H1 (cell line): ENCODE measurements around the gene GHRL. TPM values are rescaled to one million over a fixed set of nuclear protein-coding genes. Genes with fewer than 3 reads are reported as not detected.

ENCODE experiments used
- CTCF ChIA-PET: fragments of 300-600 bp; sonication (Branson Sonifier 250); formaldehyde crosslinking; loops from one replicate; lab custom pipeline; 2021; ENCODE audit not compliant: partially characterized antibody; lab: Charles Lee
- POLR2A ChIA-PET: fragments of 300-600 bp; sonication (Branson Sonifier 250); formaldehyde crosslinking; loops from one replicate; lab custom pipeline; 2021; ENCODE audit warnings: inconsistent platforms; ENCODE audit not compliant: partially characterized antibody; lab: Charles Lee
- DNase-seq, 2 experiments: peaks; one replicate each; pipeline versions ENCODE4 v3.0.0 to v3.0.0-alpha.2; 2010 to 2022; ENCODE audit warnings: low spot score in 2 of 2, low read depth in 1 of 2, mixed read lengths in 1 of 2
- FAIRE-seq: peaks from 2 replicates; lab custom pipeline; 2011; peaks lifted over from hg19 to GRCh38; lab: Jason Lieb, UNC
- H2AFZ ChIP-seq: 2 replicates; pipeline ENCODE4 v1.8.1; 2012; ENCODE audit warnings: low read length, inconsistent platforms
- H2AK5ac ChIP-seq: 2 replicates; pipeline ENCODE4 v1.6.1; 2013; ENCODE audit warnings: low read depth, low read length
- H2BK120ac ChIP-seq: replicated peaks from 2 replicates; pipeline ENCODE3; 2013; ENCODE audit warnings: low read depth, low read length, inconsistent platforms
- H2BK12ac ChIP-seq: 2 replicates; pipeline ENCODE4 v1.6.1; 2013; ENCODE audit warnings: low read depth, low read length
- H2BK15ac ChIP-seq: 2 replicates; pipeline ENCODE4 v1.6.1; 2013; ENCODE audit warnings: low read length
- H2BK20ac ChIP-seq: 2 replicates; pipeline ENCODE4 v1.6.1; 2013; ENCODE audit warnings: low read length
- H2BK5ac ChIP-seq: 2 replicates; pipeline ENCODE4 v1.6.1; 2013; ENCODE audit warnings: low read depth, low read length
- H3K14ac ChIP-seq: 2 replicates; pipeline ENCODE4 v1.6.1; 2013; ENCODE audit warnings: inconsistent platforms; ENCODE audit not compliant: insufficient read length
- H3K18ac ChIP-seq: 2 replicates; pipeline ENCODE4 v1.6.1; 2013; ENCODE audit warnings: low read length; ENCODE audit errors: extremely low read depth
- H3K23ac ChIP-seq: 2 replicates; pipeline ENCODE4 v1.6.1; 2013; ENCODE audit warnings: inconsistent platforms; ENCODE audit not compliant: insufficient read length
- H3K23me2 ChIP-seq: 2 replicates; pipeline ENCODE4 v1.6.1; 2013; ENCODE audit warnings: low read depth, low read length
- H3K27ac ChIP-seq: 2 replicates; pipeline ENCODE4 v1.6.1; 2011; ENCODE audit warnings: low read depth, low read length, inconsistent platforms
- H3K27me3 ChIP-seq, 4 experiments: replicated peaks in 1 of 4; 1 replicate in 1 of 4; 2 replicates in 3 of 4; pipeline versions ENCODE4 v1.6.1 to v1.8.1; 2011 to 2013; ENCODE audit warnings: low read length in 3 of 4, mild to moderate bottlenecking in 3 of 4, inconsistent platforms in 2 of 4, mixed read lengths in 2 of 4, moderate library complexity in 1 of 4; ENCODE audit not compliant: control insufficient read depth in 3 of 4, insufficient read depth in 3 of 4; ENCODE audit errors: extremely low read depth in 1 of 4
- H3K36me3 ChIP-seq, 4 experiments: 2 replicates each; pipeline versions ENCODE4 v1.6.1 to v1.8.1; 2011 to 2013; ENCODE audit warnings: mild to moderate bottlenecking in 4 of 4, low read length in 3 of 4, moderate library complexity in 2 of 4, control low read depth in 1 of 4, inconsistent platforms in 1 of 4; ENCODE audit not compliant: insufficient read depth in 4 of 4, control insufficient read depth in 2 of 4
- H3K4ac ChIP-seq: replicated peaks from 2 replicates; pipeline ENCODE3; 2013; ENCODE audit warnings: low read length, low read depth, mixed read lengths, inconsistent platforms; ENCODE audit not compliant: insufficient read length
- H3K4me1 ChIP-seq, 4 experiments: replicated peaks in 1 of 4; 1 replicate in 1 of 4; 2 replicates in 3 of 4; pipeline versions ENCODE4 v1.6.1 to v1.8.1; 2011 to 2013; ENCODE audit warnings: low read length in 3 of 4, inconsistent platforms in 2 of 4, mixed read lengths in 1 of 4; ENCODE audit not compliant: insufficient read depth in 4 of 4, control insufficient read depth in 3 of 4
- H3K4me2 ChIP-seq, 2 experiments: 2 replicates each; pipeline versions ENCODE4 v1.6.1 to v1.8.1; 2011 to 2013; ENCODE audit warnings: low read depth in 2 of 2, low read length in 2 of 2, control low read depth in 1 of 2, inconsistent platforms in 1 of 2, mild to moderate bottlenecking in 1 of 2; ENCODE audit not compliant: insufficient read depth in 1 of 2
- H3K4me3 ChIP-seq, 4 experiments: fragments of 200-600, 300-600 bp in 1 of 4; sonication (generic), shearing (Covaris generic), sonication (Bioruptor Twin) in 1 of 4; 2 replicates each; pipeline versions ENCODE4 v1.5.1 to v1.8.1; 2011 to 2016; ENCODE audit warnings: low read length in 4 of 4, low read depth in 3 of 4, control low read depth in 2 of 4, inconsistent platforms in 2 of 4, mild to moderate bottlenecking in 2 of 4, mixed read lengths in 1 of 4, moderate library complexity in 1 of 4; ENCODE audit not compliant: insufficient read depth in 2 of 4; ENCODE audit errors: extremely low read depth in 1 of 4
- H3K56ac ChIP-seq: replicated peaks from 2 replicates; pipeline ENCODE3; 2013; ENCODE audit warnings: low read depth, mild to moderate bottlenecking, mixed read lengths, low read length, inconsistent platforms; ENCODE audit not compliant: insufficient read length
- H3K79me1 ChIP-seq: 2 replicates; pipeline ENCODE4 v1.6.1; 2013; ENCODE audit warnings: low read depth, low read length, control low read depth
- H3K79me2 ChIP-seq, 2 experiments: 2 replicates each; pipeline versions ENCODE4 v1.6.1 to v1.8.1; 2012 to 2013; ENCODE audit warnings: low read length in 2 of 2, mild to moderate bottlenecking in 2 of 2, inconsistent platforms in 1 of 2; ENCODE audit not compliant: insufficient read depth in 2 of 2, control insufficient read depth in 1 of 2
- H3K9ac ChIP-seq, 4 experiments: replicated peaks in 1 of 4; 1 replicate in 1 of 4; 2 replicates in 3 of 4; pipeline versions ENCODE4 v1.6.1 to v1.8.1; 2011 to 2013; ENCODE audit warnings: low read depth in 3 of 4, low read length in 3 of 4, control low read depth in 2 of 4, mild to moderate bottlenecking in 2 of 4, moderate library complexity in 2 of 4, inconsistent platforms in 1 of 4; ENCODE audit errors: extremely low read depth in 1 of 4
- H3K9me3 ChIP-seq, 2 experiments: 2 replicates each; pipeline versions ENCODE4 v1.6.1 to v1.8.1; 2012 to 2013; ENCODE audit warnings: mild to moderate bottlenecking in 2 of 2, moderate library complexity in 2 of 2, control low read depth in 1 of 2, inconsistent platforms in 1 of 2, low read depth in 1 of 2, low read length in 1 of 2, mixed read lengths in 1 of 2; ENCODE audit not compliant: insufficient read depth in 2 of 2
- H4K20me1 ChIP-seq, 2 experiments: replicated peaks in 1 of 2; 2 replicates each; pipeline versions ENCODE3 to v1.8.1; 2011 to 2013; ENCODE audit warnings: inconsistent platforms in 2 of 2, low read length in 2 of 2, mild to moderate bottlenecking in 1 of 2; ENCODE audit not compliant: insufficient read depth in 2 of 2, control insufficient read depth in 1 of 2
- H4K5ac ChIP-seq: 2 replicates; pipeline ENCODE4 v1.6.1; 2013; ENCODE audit warnings: low read length, low read depth, mixed read lengths, inconsistent platforms; ENCODE audit not compliant: insufficient read length
- H4K8ac ChIP-seq: 2 replicates; pipeline ENCODE4 v1.8.0; 2013; ENCODE audit warnings: mild to moderate bottlenecking, moderate library complexity, low read length, inconsistent platforms; ENCODE audit not compliant: insufficient read depth; ENCODE audit errors: extremely low read depth
- H4K91ac ChIP-seq: replicated peaks from 2 replicates; pipeline ENCODE3; 2013; ENCODE audit warnings: low read length, mixed read lengths, inconsistent platforms; ENCODE audit not compliant: insufficient read length
- ASH2L ChIP-seq: fragments of 200-600, 300-600 bp; sonication (generic); IDR thresholded peaks from one replicate; pipeline ENCODE4 v1.7.1; 2017; ENCODE audit warnings: low read length
- ATF2 ChIP-seq: IDR thresholded peaks from 2 replicates; pipeline ENCODE4 v1.6.1; 2012; ENCODE audit warnings: low read length, inconsistent platforms
- CTBP2 ChIP-seq: IDR thresholded peaks from 2 replicates; pipeline ENCODE4 v1.7.0; 2011; ENCODE audit warnings: borderline replicate concordance, mild to moderate bottlenecking, moderate library complexity, mixed read lengths, low read length; ENCODE audit not compliant: insufficient read depth, insufficient read length
- SIN3A ChIP-seq, 2 experiments: IDR thresholded peaks in 1 of 2; conservative IDR thresholded peaks in 1 of 2; 2 replicates each; pipeline ENCODE4 v1.6.1; 2011 to 2012; ENCODE audit warnings: low read length in 2 of 2, improper control_type of control experiment in 1 of 2, low read depth in 1 of 2, mild to moderate bottlenecking in 1 of 2
- SP2 ChIP-seq: IDR thresholded peaks from 2 replicates; pipeline ENCODE4 v1.6.1; 2012; ENCODE audit warnings: mild to moderate bottlenecking, low read length, inconsistent platforms
- WGBS, 2 experiments: shearing (Covaris generic) in 1 of 2; methylation state at CpG; one replicate each; pipeline versions ENCODE4 v1.1.6 to v1.1.7; 2013 to 2015; ENCODE audit warnings: low lambda C conversion rate in 2 of 2, mixed read lengths in 2 of 2, inconsistent platforms in 1 of 2, low coverage in 1 of 2, missing lambda C conversion rate in 1 of 2; ENCODE audit not compliant: insufficient replicate concordance in 2 of 2, insufficient coverage in 1 of 2, insufficient read length in 1 of 2; ENCODE audit errors: extremely low coverage in 1 of 2, missing lambda C conversion rate in 1 of 2; 5-methylcytosine and 5-hydroxymethylcytosine counted together
- polyA plus RNA-seq, 7 experiments: library from polyadenylated mRNA; depleted of rRNA in 3 of 7; stranded (reverse) in 5 of 7; unstranded in 2 of 7; fragments of >200 nt in 5 of 7; fragments of 200-250 nt in 2 of 7; gene quantifications; 1 replicate in 5 of 7; 2 replicates in 1 of 7; 4 replicates in 1 of 7; pipeline versions ENCODE4 v1.2.1 to v1.2.3, GENCODE V29; 2011 to 2013; ENCODE audit warnings: missing spikeins in 2 of 7, mixed read lengths in 2 of 7
- total RNA-seq: library from RNA; stranded (reverse); fragmentation: NEBNext Ultra II Directional; extraction: Animal tissue kit (Norgen Biotek cat#: 25700); gene quantifications from 2 replicates; pipeline ENCODE4 v1.2.1, GENCODE V29; 2021

The GHRL gene
- total and polyA plus RNA-seq, 2 of the 8 experiments (the other 6 are each of a cell fraction or from before 2014, with no cell fraction given) = 0.32 to 0.35 TPM

DNA sequence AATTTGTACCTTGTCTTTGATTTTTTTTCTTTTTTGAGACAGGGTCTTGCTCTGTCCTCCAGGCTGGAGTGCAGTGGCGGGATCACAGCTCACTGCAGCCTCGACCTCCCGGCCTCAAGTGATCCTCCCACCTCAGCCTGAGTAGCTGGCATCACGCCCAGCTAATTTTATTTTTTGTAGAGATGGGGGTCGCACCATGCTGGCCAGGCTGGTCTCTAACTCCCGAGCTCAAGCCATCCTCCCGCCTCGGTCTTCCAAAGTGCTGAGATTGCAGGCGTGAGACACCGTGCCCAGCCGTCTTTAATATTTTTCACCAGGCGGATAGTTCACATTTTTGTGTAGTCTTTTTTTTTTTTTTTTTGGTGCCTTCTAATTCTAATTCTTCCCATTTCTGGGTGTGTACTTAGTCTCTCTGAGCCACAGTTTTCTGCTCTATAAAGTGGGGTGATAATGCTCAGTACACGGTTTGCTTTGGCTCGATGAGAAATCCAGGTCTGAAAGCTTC, 45.0 kb downstream of the GHRL start:
- H3K27me3 ChIP-seq = no peaks in the 10 kb centered on the region
- peaks cover 0 to 3% (median 2%) of the 10 kb centered on the region in 4 experiments; a peak in 2 of 8 replicates for H3K36me3 ChIP-seq
- H2BK15ac ChIP-seq = no peak overlapping the region
- peaks cover 0 to 11% (median 7%) of the 10 kb centered on the region in 4 experiments; a peak in 6 of 7 replicates for H3K4me1 ChIP-seq
- TF ChIP-seq ASH2L (peak; percentile 65), CTBP2 (no peak), ATF2 (0 out of 2 replicates have a peak, but pooled peaks have one; percentile 35), SIN3A (conservative IDR thresholded peaks at IDR 0.05 in 1 of 2, IDR thresholded peaks at IDR 0.05 in 1 of 2; ENCODE audit: low read depth in 1 of 2, low read length in 2 of 2) (no peak), SP2 (no peak)
- TF ChIP-seq, all 59 proteins: peak for 2
- H3K23me2 ChIP-seq = peaks cover 12% of the 10 kb centered on the region; the same call in 1 of the 2 replicates
- H4K8ac ChIP-seq = no peak overlapping the region
- H2BK12ac ChIP-seq = no peak overlapping the region
- no peak overlapping the region for H4K91ac ChIP-seq
- DNase-seq (no peak), FAIRE-seq (no peak)
- no peak overlapping the region for H2AK5ac ChIP-seq
- H3K79me1 ChIP-seq = peaks cover 11% of the 10 kb centered on the region
- no peak overlapping the region for H3K4ac ChIP-seq
- no peaks in the 10 kb centered on the region for H4K20me1 ChIP-seq
- H3K14ac ChIP-seq = no peak overlapping the region
- H3K79me2 ChIP-seq = peaks cover 0 to 26% of the 10 kb centered on the region in 2 experiments; a peak in 2 of 4 replicates
- H2BK120ac ChIP-seq = no peak overlapping the region
- peak overlapping the region in 3 of 4 experiments; percentile 4 to 89 (median 6); a peak in 5 of 8 replicates for H3K4me3 ChIP-seq
- no peak overlapping the region for H3K9ac ChIP-seq
- no peak overlapping the region for H4K5ac ChIP-seq
- no peak overlapping the region for H2BK20ac ChIP-seq
- H3K18ac ChIP-seq = no peak overlapping the region; the same call in none of the 2 replicates
- no peaks in the 10 kb centered on the region for H3K9me3 ChIP-seq
- H3K4me2 ChIP-seq = peak overlapping the region; percentile 42 to 99
- ChIA-PET POLR2A (interaction anchor here (0.7 to 4.7 kb wide), 16 partner anchors 8 to 109 kb away, joined by 3 to 26 read pairs (median 4); partner anchors contain the start of gene IRAK2), CTCF (interaction anchor here (0.6 to 1.3 kb wide), 4 partner anchors 9 to 151 kb away, joined by 3 to 5 read pairs (median 4); no protein-coding TSS in a partner anchor)
- no peak overlapping the region for H3K27ac ChIP-seq
- H3K56ac ChIP-seq = no peak overlapping the region
- H2AFZ ChIP-seq = no peak overlapping the region
- no peak overlapping the region for H2BK5ac ChIP-seq
- no peak overlapping the region for H3K23ac ChIP-seq
- 65% methylated on average over 14 of the region's 14 CpGs; no CpG with 5 or more reads in 1 of the 2 experiments for WGBS, 2 experiments
